Cardiac fibroblast (primary cell): ENCODE measurements around the gene RPS6KB1.
"Not testable (repeated sequence)": the region's sequence is repeated elsewhere in the genome, so short reads cannot be mapped to it uniquely, and the experiment has no call there.

Experiments used
- DNase-seq, 2 donors: peaks; one replicate each; pipeline versions ENCODE4 v3.0.0 to v3.0.0-alpha.2; 2010; ENCODE audit warnings: low read depth in 2 of 2
- H3K4me3 ChIP-seq, 2 donors: replicated peaks in 1 of 2; 1 replicate in 1 of 2; 2 replicates in 1 of 2; pipeline ENCODE4 v1.5.1; 2011; ENCODE audit warnings: low read depth in 2 of 2, low read length in 2 of 2, mild to moderate bottlenecking in 2 of 2, moderate library complexity in 1 of 2
- CTCF ChIP-seq: IDR thresholded peaks from one replicate; pipeline ENCODE4 v1.5.1; 2011; ENCODE audit warnings: low read depth, mild to moderate bottlenecking, low read length, inconsistent platforms

RPS6KB1 gene

DNA sequence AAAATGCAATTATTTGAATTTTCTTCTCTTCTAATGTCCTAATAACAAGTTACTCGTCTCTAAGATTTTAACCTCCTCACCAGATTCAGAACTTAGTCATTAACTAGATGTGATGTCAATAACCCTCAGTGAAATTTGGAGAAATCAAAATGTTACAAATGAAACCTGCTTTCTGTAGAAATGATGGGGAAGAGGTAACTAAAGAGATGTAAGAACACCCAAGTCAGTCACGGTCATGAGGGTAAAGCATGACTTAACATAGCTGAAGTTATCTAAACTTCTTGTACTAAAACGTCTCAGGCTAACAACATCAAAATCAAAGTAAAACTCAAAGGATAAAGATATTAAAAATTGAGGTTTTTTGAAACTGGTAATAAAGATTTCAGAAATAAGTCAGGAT lies 61.9 kb downstream of the RPS6KB1 start:
- no peak for DNase-seq
- TF ChIP-seq CTCF = no peak

DNA sequence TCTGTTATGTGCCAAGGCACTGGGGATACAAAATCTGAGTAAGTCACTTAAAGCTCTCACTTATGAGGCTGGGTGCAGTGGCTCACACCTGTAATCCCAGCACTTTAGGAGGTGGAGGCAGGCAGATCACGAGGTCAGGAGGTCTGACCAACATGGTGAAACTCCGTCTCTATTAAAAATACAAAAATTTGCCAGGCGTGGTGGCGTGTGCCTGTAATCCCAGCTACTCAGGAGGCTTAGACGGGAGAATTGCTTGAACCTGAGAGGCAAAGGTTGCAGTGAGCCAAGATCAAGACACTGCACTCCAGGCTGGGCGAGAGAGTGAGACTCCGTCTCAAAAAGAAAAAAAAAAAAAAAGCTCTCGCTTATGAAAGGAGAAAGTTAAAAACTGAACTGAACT lies 66.7 kb downstream of the RPS6KB1 start:
- not testable (repeated sequence) for H3K4me3 ChIP-seq, DNase-seq

More for the DNA sequence above, 61.9 kb downstream of the RPS6KB1 start:
- no peak overlapping the region for H3K4me3 ChIP-seq

GRCh38 chr17:59962739-59963318 lies 69.9 kb downstream of the RPS6KB1 start:
- DNase-seq = no peak
- no peak for TF ChIP-seq CTCF
- H3K4me3 ChIP-seq = no peak overlapping the region

GRCh38 chr17:59963738-59964481 lies 71.0 kb downstream of the RPS6KB1 start:
- peak; percentile 56 to 64 for DNase-seq
- TF ChIP-seq CTCF = no peak
- H3K4me3 ChIP-seq = peak overlapping the region; percentile 87 to 95

- peak; percentile 84 to 87 for DNase-seq
- H3K4me3 ChIP-seq = peak within 1 kb of the TSS; percentile 87 to 95
- no peak for TF ChIP-seq CTCF
These were observed 71.8 kb downstream of the RPS6KB1 start, which contains the start of gene RNFT1 for GRCh38 chr17:59964482-59965328. Gene RNFT1 (minus strand): TSS chr17:59964740. CDS start chr17:59964663, 77 bp downstream.

GRCh38 chr17:59971771-59972170 lies 78.8 kb downstream of the RPS6KB1 start:
- DNase-seq, H3K4me3 ChIP-seq: not testable (repeated sequence)

DNA sequence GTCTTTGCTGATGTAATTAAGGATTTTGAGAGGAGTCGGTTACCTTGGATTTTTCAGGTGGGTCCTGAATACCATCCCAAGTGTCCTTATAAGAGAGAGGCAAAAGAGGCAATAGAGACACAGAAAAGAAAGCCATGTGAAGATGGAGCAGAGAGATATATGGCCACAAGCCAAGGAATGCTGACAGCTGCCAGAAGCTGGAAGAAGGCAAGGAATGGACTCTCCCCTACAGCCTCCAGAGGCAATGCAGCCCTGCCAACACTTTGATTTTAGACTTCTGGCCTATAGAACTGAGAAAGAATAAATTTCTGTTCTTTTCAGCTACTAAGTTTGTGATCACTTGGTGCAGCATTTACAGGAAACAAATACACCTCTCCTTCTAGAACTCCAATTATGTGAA lies 79.9 kb downstream of the RPS6KB1 start:
- peak; percentile 18 to 48 for DNase-seq
- no peak overlapping the region for H3K4me3 ChIP-seq
- no peak for TF ChIP-seq CTCF

DNA sequence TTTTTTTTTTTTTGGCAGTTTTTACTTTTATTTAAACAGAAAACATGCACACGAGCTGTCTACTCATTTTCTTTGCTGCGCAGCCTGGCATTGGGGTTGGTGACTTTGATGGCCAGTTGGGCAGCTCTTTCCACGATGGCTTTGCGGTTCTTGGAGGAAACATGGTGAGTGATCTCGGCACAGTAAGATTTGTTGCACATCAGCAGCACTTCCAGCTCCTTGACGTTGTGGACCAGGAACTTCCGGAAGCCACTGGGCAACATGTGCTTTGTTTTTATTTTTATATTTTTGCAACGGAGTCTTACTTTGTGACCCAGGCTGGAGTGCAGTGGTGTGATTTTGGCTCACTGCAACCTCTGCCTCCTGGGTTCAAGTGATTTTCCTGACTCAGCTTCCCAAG lies 80.6 kb downstream of the RPS6KB1 start:
- not testable (repeated sequence) for H3K4me3 ChIP-seq, DNase-seq

GRCh38 chr17:59975166-59975565 lies 82.2 kb downstream of the RPS6KB1 start:
- not testable (repeated sequence) for H3K4me3 ChIP-seq, DNase-seq

- DNase-seq, H3K4me3 ChIP-seq: not testable (repeated sequence)
These were observed 103.7 kb downstream of the RPS6KB1 start for GRCh38 chr17:59996608-59997007.
